CD4-positive, alpha-beta T cell treated with Interleukin-17A for 4 hours (primary cell): ENCODE results near the gene OSBP2.
"Not testable (repeated sequence)": the region's sequence is repeated elsewhere in the genome, so short reads cannot be mapped to it uniquely, and the experiment has no call there.

ENCODE experiments used
- DNase-seq: peaks from one replicate; pipeline ENCODE4 v3.0.0-alpha.2; 2020; ENCODE audit warnings: mixed read lengths

Gene OSBP2

GRCh38 chr22:30694640-30695350, at the start of gene OSBP2:
TSS of gene OSBP2 (plus strand) at chr22:30694874. CDS start at chr22:30694910, 36 bp downstream.
- DNase-seq: peak; percentile 52

- DNase-seq: no peak
Measured at GRCh38 chr22:30646518-30647160, 48.0 kb upstream of the OSBP2 start.

GRCh38 chr22:30647536-30647935, 47.1 kb upstream of the OSBP2 start:
- DNase-seq: no peak

- no peak for DNase-seq
Measured at GRCh38 chr22:30648825-30649224, 45.8 kb upstream of the OSBP2 start.

- peak; percentile 81 for DNase-seq
Measured at GRCh38 chr22:30649430-30650007, 45.2 kb upstream of the OSBP2 start.

GRCh38 chr22:30650508-30651116, 44.1 kb upstream of the OSBP2 start:
- DNase-seq: no peak

- DNase-seq: no peak
Measured at GRCh38 chr22:30652852-30653251, 41.8 kb upstream of the OSBP2 start.

- DNase-seq: no peak
Measured at GRCh38 chr22:30654361-30654760, 40.3 kb upstream of the OSBP2 start.

- DNase-seq: no peak
Measured at GRCh38 chr22:30655532-30655931, 39.1 kb upstream of the OSBP2 start.

GRCh38 chr22:30662040-30662439, 32.6 kb upstream of the OSBP2 start:
- DNase-seq: no peak

GRCh38 chr22:30664798-30665197, 29.9 kb upstream of the OSBP2 start:
- DNase-seq: no peak

GRCh38 chr22:30665266-30665665, 29.4 kb upstream of the OSBP2 start:
- DNase-seq: no peak

- no peak for DNase-seq
Measured at GRCh38 chr22:30665786-30666185, 28.9 kb upstream of the OSBP2 start.

- peak; percentile 11 for DNase-seq
Measured at GRCh38 chr22:30667107-30667493, 27.6 kb upstream of the OSBP2 start.

GRCh38 chr22:30667494-30668385, 26.9 kb upstream of the OSBP2 start, which contains the start of gene DUSP18:
TSS of gene DUSP18 (minus strand) at chr22:30667875. CDS start at chr22:30664003, 3,872 bp downstream.
- peak; percentile 94 for DNase-seq

GRCh38 chr22:30668386-30668710, 26.3 kb upstream of the OSBP2 start:
- DNase-seq: no peak

GRCh38 chr22:30671071-30671470, 23.6 kb upstream of the OSBP2 start:
- DNase-seq: no peak

- DNase-seq: no peak
Measured at GRCh38 chr22:30673136-30673535, 21.5 kb upstream of the OSBP2 start.

- DNase-seq: no peak
Measured at GRCh38 chr22:30674482-30674881, 20.2 kb upstream of the OSBP2 start.

- DNase-seq: no peak
Measured at GRCh38 chr22:30675436-30675835, 19.2 kb upstream of the OSBP2 start.

- DNase-seq: not testable (repeated sequence)
Measured at GRCh38 chr22:30676565-30676964, 18.1 kb upstream of the OSBP2 start.

GRCh38 chr22:30679895-30680690, 14.6 kb upstream of the OSBP2 start:
- not testable (repeated sequence) for DNase-seq
